Measurements from ENCODE around the gene EXOSC7. TPM values are rescaled to one million over a fixed set of nuclear protein-coding genes. Genes with fewer than 3 reads are reported as not detected.

The EXOSC7 gene
- total RNA-seq, 2 experiments from 2014 or later: 47.8 to 49.0 TPM

Other genes with a start within 250 kb of the EXOSC7 start
- gene ZNF501, start 246.6 kb upstream of the EXOSC7 start, total RNA-seq: 1 to 10 TPM; 4.3 to 6.3 TPM
- 10 to 100 TPM; 45.3 to 46.4 TPM for gene KIAA1143, start 214.6 kb upstream of the EXOSC7 start, total RNA-seq
- gene KIF15, start 214.4 kb upstream of the EXOSC7 start, total RNA-seq: 10 to 100 TPM; 39.8 to 42.3 TPM
- 10 to 100 TPM; 14.5 to 17.2 TPM for gene TMEM42, start 114.3 kb upstream of the EXOSC7 start, total RNA-seq
- gene TGM4, start 101.6 kb upstream of the EXOSC7 start, total RNA-seq: not detected
- gene ZDHHC3, start 70 bp upstream of the EXOSC7 start, total RNA-seq: 10 to 100 TPM; 44.7 to 51.1 TPM
- under 1 TPM in 1 of 2 experiments, not detected in 1; 0.45 TPM for gene CLEC3B, start 50.1 kb downstream of the EXOSC7 start, total RNA-seq
- 1 to 10 TPM; 7.1 to 8.7 TPM for gene CDCP1, start 170.1 kb downstream of the EXOSC7 start, total RNA-seq